ENCODE data around the gene GSC2.
"Not testable (repeated sequence)": the region's sequence is repeated elsewhere in the genome, so short reads cannot be mapped to it uniquely, and the experiment has no call there.

GSC2 gene

GRCh38 chr22:19178065-19178656 lies 28.1 kb upstream of the GSC2 start:
- no peak for FAIRE-seq

GRCh38 chr22:19177164-19178064 lies 27.3 kb upstream of the GSC2 start:
- FAIRE-seq = no peak

- FAIRE-seq = no peak
Observed at GRCh38 chr22:19176732-19177131, 26.6 kb upstream of the GSC2 start.

GRCh38 chr22:19176175-19176643 lies 26.1 kb upstream of the GSC2 start:
- FAIRE-seq = no peak

GRCh38 chr22:19175602-19176174 lies 25.6 kb upstream of the GSC2 start:
- FAIRE-seq = no peak

- FAIRE-seq = no peak
Observed at GRCh38 chr22:19175026-19175601, 25.0 kb upstream of the GSC2 start.

GRCh38 chr22:19174106-19175025 lies 24.3 kb upstream of the GSC2 start:
- FAIRE-seq = no peak

GRCh38 chr22:19173047-19174035 lies 23.2 kb upstream of the GSC2 start:
- FAIRE-seq = no peak

- no peak for FAIRE-seq
Observed at GRCh38 chr22:19172213-19173046, 22.3 kb upstream of the GSC2 start.

GRCh38 chr22:19169947-19170318 lies 19.8 kb upstream of the GSC2 start:
- FAIRE-seq = no peak

- FAIRE-seq = no peak
Observed at GRCh38 chr22:19169002-19169946, 19.2 kb upstream of the GSC2 start.

- FAIRE-seq = no peak
Observed at GRCh38 chr22:19168088-19168890, 18.2 kb upstream of the GSC2 start.

- no peak for FAIRE-seq
Observed at GRCh38 chr22:19167106-19167869, 17.2 kb upstream of the GSC2 start.

GRCh38 chr22:19166421-19166820 lies 16.3 kb upstream of the GSC2 start:
- no peak for FAIRE-seq

- no peak for FAIRE-seq
Observed at GRCh38 chr22:19164425-19164824, 14.3 kb upstream of the GSC2 start.

- not testable (repeated sequence) for FAIRE-seq
Observed at GRCh38 chr22:19158649-19159048, 8.6 kb upstream of the GSC2 start.

- not testable (repeated sequence) for FAIRE-seq
Observed at GRCh38 chr22:19156109-19156508, 6.0 kb upstream of the GSC2 start.
